Mesenchymal stem cell (in vitro differentiated cells and primary cell): ENCODE data around the gene CD34.
A peak's percentile ranks its signal among the peaks of the same experiment; 100 is the strongest.

Source experiments
- DNase-seq: peaks from one replicate; pipeline ENCODE4 v3.0.0-alpha.2; 2013
- H2AFZ ChIP-seq: one replicate; pipeline ENCODE4 v1.6.1; 2013; ENCODE audit warnings: low read depth, mild to moderate bottlenecking, control low read depth, inconsistent platforms, low read length, moderate library complexity
- H2AK5ac ChIP-seq: 2 replicates; pipeline ENCODE4 v1.6.1; 2013; ENCODE audit warnings: low read length, moderate library complexity, mild to moderate bottlenecking, inconsistent platforms; ENCODE audit not compliant: severe bottlenecking
- H2BK120ac ChIP-seq: one replicate; pipeline ENCODE4 v1.6.1; 2013; ENCODE audit warnings: low read depth, mild to moderate bottlenecking, inconsistent platforms, low read length, moderate library complexity
- H2BK12ac ChIP-seq, 2 experiments: one replicate each; pipeline ENCODE4 v1.6.1; 2013; ENCODE audit warnings: inconsistent platforms in 2 of 2, low read length in 2 of 2, mild to moderate bottlenecking in 2 of 2, moderate library complexity in 2 of 2, control low read depth in 1 of 2
- H2BK15ac ChIP-seq: one replicate; pipeline ENCODE4 v1.6.1; 2013; ENCODE audit warnings: mild to moderate bottlenecking, low read depth, inconsistent platforms; ENCODE audit not compliant: poor library complexity, severe bottlenecking
- H2BK5ac ChIP-seq: 2 replicates; pipeline ENCODE4 v1.6.1; 2013; ENCODE audit warnings: low read depth, mild to moderate bottlenecking, low read length, control low read depth, inconsistent platforms; ENCODE audit not compliant: poor library complexity, severe bottlenecking
- H3K14ac ChIP-seq, 2 experiments: one replicate each; pipeline ENCODE4 v1.6.1; 2013; ENCODE audit warnings: inconsistent platforms in 2 of 2, low read length in 2 of 2, control low read depth in 1 of 2, mild to moderate bottlenecking in 1 of 2, moderate library complexity in 1 of 2
- H3K18ac ChIP-seq, 2 experiments: one replicate each; pipeline ENCODE4 v1.6.1; 2013; ENCODE audit warnings: inconsistent platforms in 2 of 2, low read length in 2 of 2, control low read depth in 1 of 2, low read depth in 1 of 2, mild to moderate bottlenecking in 1 of 2
- H3K23ac ChIP-seq, 2 experiments: one replicate each; pipeline ENCODE4 v1.6.1; 2013; ENCODE audit warnings: inconsistent platforms in 2 of 2, low read length in 2 of 2, mild to moderate bottlenecking in 2 of 2, moderate library complexity in 2 of 2, control low read depth in 1 of 2
- H3K27ac ChIP-seq: 2 replicates; pipeline ENCODE4 v1.5.1; 2013; ENCODE audit warnings: mild to moderate bottlenecking, moderate library complexity, low read length, control low read depth, inconsistent platforms; ENCODE audit not compliant: poor library complexity, severe bottlenecking
- H3K27me3 ChIP-seq, 2 experiments: 2 replicates each; pipeline versions ENCODE4 v1.6.1 to v1.7.0; 2013; ENCODE audit warnings: low read length in 2 of 2, mild to moderate bottlenecking in 2 of 2, moderate library complexity in 2 of 2, control low read depth in 1 of 2, inconsistent platforms in 1 of 2; ENCODE audit not compliant: control insufficient read depth in 1 of 2, insufficient read depth in 1 of 2
- H3K36me3 ChIP-seq, 2 experiments: 2 replicates each; pipeline versions ENCODE4 v1.6.1 to v1.7.0; 2013; ENCODE audit warnings: low read length in 2 of 2, control low read depth in 1 of 2, inconsistent platforms in 1 of 2, low read depth in 1 of 2, mild to moderate bottlenecking in 1 of 2; ENCODE audit not compliant: insufficient read depth in 2 of 2, control insufficient read depth in 1 of 2
- H3K4ac ChIP-seq, 2 experiments: one replicate each; pipeline ENCODE4 v1.6.1; 2013; ENCODE audit warnings: inconsistent platforms in 2 of 2, low read length in 2 of 2, mild to moderate bottlenecking in 2 of 2, moderate library complexity in 2 of 2, control low read depth in 1 of 2, low read depth in 1 of 2
- H3K4me1 ChIP-seq: 2 replicates; pipeline ENCODE4 v1.6.1; 2013; ENCODE audit warnings: low read depth, low read length, control low read depth; ENCODE audit not compliant: control insufficient read depth, insufficient read depth
- H3K4me2 ChIP-seq: 2 replicates; pipeline ENCODE4 v1.6.1; 2013; ENCODE audit warnings: low read length, mild to moderate bottlenecking, inconsistent platforms; ENCODE audit not compliant: poor library complexity, severe bottlenecking
- H3K4me3 ChIP-seq, 2 experiments: 2 replicates each; pipeline versions ENCODE4 v1.5.1 to v1.7.0; 2013; ENCODE audit warnings: low read length in 2 of 2, mild to moderate bottlenecking in 2 of 2, control low read depth in 1 of 2, low read depth in 1 of 2; ENCODE audit not compliant: insufficient read depth in 1 of 2
- H3K79me1 ChIP-seq: replicated peaks from 2 replicates; pipeline ENCODE4 v1.6.1; 2013; ENCODE audit warnings: mild to moderate bottlenecking, control low read depth, low read length, inconsistent platforms; ENCODE audit not compliant: poor library complexity, severe bottlenecking
- H3K9ac ChIP-seq: 2 replicates; pipeline ENCODE4 v1.7.0; 2013; ENCODE audit warnings: mild to moderate bottlenecking, low read length, moderate library complexity
- H3K9me3 ChIP-seq: 2 replicates; pipeline ENCODE4 v1.7.0; 2013; ENCODE audit warnings: mild to moderate bottlenecking, low read length; ENCODE audit not compliant: control insufficient read depth
- H4K8ac ChIP-seq: one replicate; pipeline ENCODE4 v1.6.1; 2013; ENCODE audit warnings: inconsistent platforms, mild to moderate bottlenecking, low read length, moderate library complexity
- H4K91ac ChIP-seq: one replicate; pipeline ENCODE4 v1.6.1; 2013; ENCODE audit warnings: mild to moderate bottlenecking, low read length, inconsistent platforms
- WGBS: methylation state at CpG from one replicate; pipeline ENCODE4 v1.1.7; 2013; ENCODE audit warnings: mixed read lengths; 5-methylcytosine and 5-hydroxymethylcytosine counted together

CD34 gene

DNA sequence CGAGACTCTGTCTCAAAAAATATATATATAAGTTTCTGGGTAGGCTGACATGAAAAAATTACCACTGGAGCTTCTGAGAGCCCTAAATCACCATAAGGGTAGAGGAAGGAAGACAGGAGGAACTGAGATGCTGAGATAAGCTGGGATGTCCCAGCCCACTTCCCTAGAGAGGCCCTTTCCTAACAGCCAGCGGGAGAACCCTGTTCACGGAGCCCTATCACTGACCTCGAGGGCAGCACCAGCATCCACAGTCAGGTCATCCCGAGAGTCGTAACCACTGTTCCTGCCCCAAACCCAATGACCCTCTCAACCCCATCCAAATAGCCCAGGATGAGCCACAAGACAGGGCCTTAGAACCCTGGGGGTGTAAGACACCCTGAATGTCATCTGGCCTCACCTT is 77.5 kb downstream of the CD34 start:
- Histone ChIP-seq H3K4me3 (no peak overlapping the region), H3K4me2 (no peak overlapping the region), H3K36me3 (peaks cover 0 to 3% of the 10 kb centered on the region in 2 experiments), H3K18ac (no peak overlapping the region), H3K9me3 (no peaks in the 10 kb centered on the region), H2AK5ac (no peak overlapping the region), H4K8ac (no peak overlapping the region), H3K27me3 (no peaks in the 10 kb centered on the region), H3K23ac (no peak overlapping the region), H3K27ac (no peak overlapping the region), H2BK15ac (no peak overlapping the region), H4K91ac (peak overlapping the region; percentile 76), H3K79me1 (peaks cover 17% of the 10 kb centered on the region), H3K14ac (no peak overlapping the region), H2AFZ (no peak overlapping the region), H2BK120ac (no peak overlapping the region), H3K9ac (no peak overlapping the region), H3K4me1 (peaks cover 1% of the 10 kb centered on the region), H2BK12ac (no peak overlapping the region), H2BK5ac (no peak overlapping the region), H3K4ac (no peak overlapping the region)
- 85% methylated on average over 5 of the region's 6 CpGs for WGBS
- DNase-seq, result no peak

DNA sequence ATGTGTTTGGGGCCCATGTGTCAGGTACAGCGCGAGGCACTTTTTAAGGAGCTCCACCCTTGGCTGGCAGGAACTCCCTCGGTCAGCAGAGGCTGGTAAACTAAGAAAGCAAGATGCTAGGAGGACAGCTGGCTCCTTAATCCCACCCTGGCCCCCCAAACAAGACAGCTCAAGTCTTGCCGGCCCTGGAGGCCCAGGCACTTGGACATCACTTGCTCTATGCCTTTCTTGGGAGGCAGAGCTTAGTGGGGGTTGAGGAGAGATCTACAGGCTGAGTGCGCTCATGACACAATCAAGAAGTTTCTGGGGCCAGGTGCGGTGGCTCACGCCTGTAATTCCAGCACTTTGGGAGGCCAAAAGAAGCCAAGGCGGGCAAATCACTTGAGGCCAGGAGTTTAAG is 78.1 kb downstream of the CD34 start:
- WGBS, result 96% methylated on average over 7 of the region's 8 CpGs
- Histone ChIP-seq H4K91ac (no peak overlapping the region), H3K4me2 (no peak overlapping the region), H3K4ac (no peak overlapping the region), H3K9ac (no peak overlapping the region), H2AFZ (no peak overlapping the region), H2BK12ac (peak overlapping the region in 1 of 2 experiments; percentile 69), H2BK15ac (no peak overlapping the region), H2BK120ac (no peak overlapping the region), H4K8ac (no peak overlapping the region), H3K14ac (no peak overlapping the region), H3K4me1 (peaks cover 1% of the 10 kb centered on the region), H3K27ac (no peak overlapping the region), H3K4me3 (no peak overlapping the region), H2BK5ac (no peak overlapping the region), H3K18ac (no peak overlapping the region), H3K36me3 (peaks cover 0 to 3% of the 10 kb centered on the region in 2 experiments), H3K23ac (no peak overlapping the region), H3K27me3 (no peaks in the 10 kb centered on the region), H2AK5ac (no peak overlapping the region), H3K79me1 (peaks cover 13% of the 10 kb centered on the region), H3K9me3 (no peaks in the 10 kb centered on the region)
- DNase-seq, result no peak

DNA sequence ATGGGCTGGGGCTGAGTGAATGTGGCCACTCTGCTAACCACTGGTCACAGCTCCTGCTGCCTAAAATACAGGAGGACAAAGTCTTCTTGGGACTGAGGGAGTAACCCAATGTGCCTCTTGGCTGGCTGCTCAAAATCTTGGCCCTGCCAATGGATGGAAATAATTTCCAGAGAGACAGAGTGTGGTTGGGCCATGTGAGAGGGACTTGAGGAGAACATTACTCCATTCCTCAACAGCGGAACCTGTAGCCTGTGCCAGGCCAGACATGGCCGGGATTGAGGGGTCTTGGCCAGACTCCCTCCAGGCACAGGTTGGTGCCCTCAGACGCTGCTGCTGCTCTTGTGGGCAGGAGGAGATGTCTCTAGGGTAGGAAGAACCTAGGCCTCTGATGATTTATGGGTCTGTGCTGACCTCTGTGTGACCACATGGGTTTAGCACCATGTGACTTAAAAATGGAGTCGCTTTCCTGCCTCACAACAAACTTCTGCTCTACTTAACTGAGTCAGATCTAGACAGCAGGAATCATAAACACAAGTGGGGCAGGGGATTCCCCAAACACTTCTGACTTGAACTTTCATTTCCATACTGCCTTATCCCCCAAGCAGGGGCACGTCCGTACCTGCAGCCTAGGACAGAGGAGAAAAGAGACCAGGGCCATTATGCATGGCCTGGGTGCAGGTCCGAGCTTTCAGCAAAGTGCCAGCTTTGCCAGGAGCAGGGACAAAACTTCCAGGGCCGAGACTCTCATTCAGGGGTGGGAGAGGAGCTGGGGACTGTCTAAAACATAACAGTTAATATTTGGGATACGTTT is 79.2 kb downstream of the CD34 start:
- 77% methylated on average over 8 of the region's 9 CpGs for WGBS

More for the DNA sequence above, 79.2 kb downstream of the CD34 start:
- Histone ChIP-seq H2AFZ (no peak overlapping the region), H3K4me2 (no peak overlapping the region), H4K8ac (peak overlapping the region; percentile 45), H2AK5ac (no peak overlapping the region), H3K27me3 (no peaks in the 10 kb centered on the region), H2BK5ac (no peak overlapping the region), H4K91ac (no peak overlapping the region), H3K14ac (no peak overlapping the region), H3K9me3 (no peaks in the 10 kb centered on the region), H3K4me3 (no peak overlapping the region), H2BK120ac (no peak overlapping the region), H3K9ac (no peak overlapping the region), H3K4me1 (peaks cover 3% of the 10 kb centered on the region), H3K23ac (peak overlapping the region in 1 of 2 experiments; percentile 40), H2BK15ac (no peak overlapping the region), H3K36me3 (no peaks in the 10 kb centered on the region), H2BK12ac (no peak overlapping the region), H3K79me1 (peaks cover 12% of the 10 kb centered on the region), H3K18ac (peak overlapping the region in 1 of 2 experiments; percentile 23), H3K4ac (no peak overlapping the region), H3K27ac (no peak overlapping the region)
- DNase-seq, result peak; percentile 66
